T-cell (primary cell): ENCODE results near the gene UCK2. TPM values are rescaled to one million over a fixed set of nuclear protein-coding genes. Genes with fewer than 3 reads are reported as not detected.

Experiments
- ATAC-seq, 4 experiments: fragments of 200-7000 bp in 3 of 4; fragments of 150-1000 bp in 1 of 4; cut with Tn5 transposase; replicated peaks in 1 of 4; 1 replicate in 3 of 4; 2 replicates in 1 of 4; pipeline ENCODE4 v1.10.0; 2021; ENCODE audit warnings: moderate library complexity in 3 of 4, mild to moderate bottlenecking in 2 of 4, moderate number of reproducible peaks in 1 of 4
- CTCF ChIA-PET, 2 donors: fragments of 300-600 bp; sonication (Branson Sonifier 250); formaldehyde crosslinking; loops; one replicate each; lab custom pipeline; 2022; ENCODE audit warnings: antibody characterized with exemption in 2 of 2; lab: Charles Lee
- POLR2A ChIA-PET, 2 donors: fragments of 300-600 bp; sonication (Branson Sonifier 250); formaldehyde crosslinking; loops; one replicate each; lab custom pipeline; 2022; ENCODE audit warnings: antibody characterized with exemption in 2 of 2; lab: Charles Lee
- DNase-seq, 35 experiments: peaks; one replicate each; pipeline versions ENCODE4 v3.0.0 to v3.0.0-alpha.2; 2013 to 2023
- H3K27ac ChIP-seq: one replicate; pipeline ENCODE4 v1.5.1; 2013; ENCODE audit warnings: low read length
- H3K27me3 ChIP-seq, 2 experiments: replicated peaks in 1 of 2; 1 replicate in 1 of 2; 2 replicates in 1 of 2; pipeline versions ENCODE4 v1.6.1 to v1.7.0; 2013; ENCODE audit warnings: low read length in 1 of 2, mixed read lengths in 1 of 2; ENCODE audit not compliant: control insufficient read depth in 2 of 2, insufficient read depth in 2 of 2; ENCODE audit errors: extremely low read depth in 1 of 2
- H3K36me3 ChIP-seq, 2 donors: 1 replicate in 1 of 2; 2 replicates in 1 of 2; pipeline versions ENCODE4 v1.6.1 to v1.7.0; 2013; ENCODE audit warnings: low read length in 1 of 2; ENCODE audit not compliant: control insufficient read depth in 2 of 2, insufficient read depth in 1 of 2; ENCODE audit errors: extremely low read depth in 1 of 2
- H3K4me1 ChIP-seq, 2 experiments: 1 replicate in 1 of 2; 2 replicates in 1 of 2; pipeline versions ENCODE4 v1.6.1 to v1.7.0; 2013; ENCODE audit warnings: low read length in 2 of 2, mixed read lengths in 1 of 2; ENCODE audit not compliant: insufficient read depth in 2 of 2, control insufficient read depth in 1 of 2; ENCODE audit errors: extremely low read depth in 1 of 2
- H3K4me3 ChIP-seq, 2 donors: 1 replicate in 1 of 2; 2 replicates in 1 of 2; pipeline versions ENCODE4 v1.5.1 to v1.7.0; 2013; ENCODE audit warnings: mild to moderate bottlenecking in 2 of 2, low read length in 1 of 2, moderate library complexity in 1 of 2; ENCODE audit not compliant: control insufficient read depth in 1 of 2; ENCODE audit errors: extremely low read depth in 1 of 2
- H3K9me3 ChIP-seq: 2 replicates; pipeline ENCODE4 v1.7.0; 2013
- H3K27ac Mint-ChIP-seq, 2 donors: one replicate each; pipeline ENCODE4 v1.8.0; 2020 to 2021; ENCODE audit warnings: mild to moderate bottlenecking in 2 of 2, mixed read lengths in 2 of 2
- H3K27me3 Mint-ChIP-seq, 2 donors: one replicate each; pipeline ENCODE4 v1.8.0; 2021 to 2022; ENCODE audit warnings: mixed read lengths in 2 of 2
- H3K36me3 Mint-ChIP-seq: one replicate; pipeline ENCODE4 v1.8.0; 2021; ENCODE audit warnings: mixed read lengths
- H3K4me1 Mint-ChIP-seq, 3 donors: one replicate each; pipeline ENCODE4 v1.8.0; 2020 to 2022; ENCODE audit warnings: mixed read lengths in 3 of 3, mild to moderate bottlenecking in 1 of 3
- H3K4me3 Mint-ChIP-seq, 3 donors: one replicate each; pipeline ENCODE4 v1.8.0; 2020 to 2022; ENCODE audit warnings: mild to moderate bottlenecking in 3 of 3, mixed read lengths in 3 of 3, moderate library complexity in 3 of 3
- H3K9me3 Mint-ChIP-seq, 3 donors: one replicate each; pipeline ENCODE4 v1.8.0; 2020 to 2022; ENCODE audit warnings: mixed read lengths in 3 of 3
- WGBS: methylation state at CpG from one replicate; pipeline ENCODE4 v1.1.5; 2013; ENCODE audit warnings: missing lambda C conversion rate; ENCODE audit not compliant: insufficient coverage; 5-methylcytosine and 5-hydroxymethylcytosine counted together
- total RNA-seq, 35 experiments: library from RNA in 6 of 35; stranded (reverse) in 6 of 35; fragments of 120-200 nt in 1 of 35; gene quantifications; one replicate each; pipeline versions ENCODE4 v1.2.1 to v1.2.4 and lab custom pipeline; 2013 to 2026

The UCK2 gene
- total RNA-seq, 5 donors from 2014 or later (not counting 1 experiment from before 2014, with no cell fraction given): 2.8 to 9.0 (median 6.9) TPM

- ChIA-PET POLR2A (no interaction called here), CTCF (interaction anchor here in 1 of 2 donors (0.6 kb wide), 1 partner anchor 12 kb away, joined by 4 read pairs; no protein-coding TSS in a partner anchor)
- 93% methylated on average over 3 of the region's 4 CpGs for WGBS
- no peaks in the 10 kb centered on the region for H3K27me3 Mint-ChIP-seq
- Histone ChIP-seq H3K27me3 (peaks cover 0 to 2% of the 10 kb centered on the region in 2 experiments), H3K9me3 (no peaks in the 10 kb centered on the region), H3K27ac (no peak overlapping the region), H3K4me3 (no peak overlapping the region), H3K4me1 (no peaks in the 10 kb centered on the region), H3K36me3 (no peaks in the 10 kb centered on the region)
- H3K36me3 Mint-ChIP-seq: no peaks in the 10 kb centered on the region
- H3K4me1 Mint-ChIP-seq: peaks cover 0 to 4% (median 2%) of the 10 kb centered on the region in 3 donors
- DNase-seq: no peak
- no peak overlapping the region for H3K4me3 Mint-ChIP-seq
- no peak for ATAC-seq
- H3K27ac Mint-ChIP-seq: no peak overlapping the region
- H3K9me3 Mint-ChIP-seq: no peaks in the 10 kb centered on the region
These were observed 89.8 kb downstream of the UCK2 start for GRCh38 chr1:165917166-165917565.

GRCh38 chr1:165924117-165924516, 96.7 kb downstream of the UCK2 start:
- ChIA-PET CTCF (interaction anchor here (0.5 to 2.1 kb wide), 17 partner anchors 9 to 900 kb away, joined by 3 to 8 read pairs (median 3); no protein-coding TSS in a partner anchor), POLR2A (interaction anchor here in 1 of 2 donors (0.7 kb wide), 1 partner anchor 52 kb away, joined by 6 read pairs; no protein-coding TSS in a partner anchor)
- Histone ChIP-seq H3K4me1 (no peaks in the 10 kb centered on the region), H3K4me3 (no peak overlapping the region), H3K36me3 (no peaks in the 10 kb centered on the region), H3K27ac (no peak overlapping the region), H3K27me3 (peaks cover 0 to 11% of the 10 kb centered on the region in 2 experiments), H3K9me3 (no peaks in the 10 kb centered on the region)
- 68% methylated on average over 9 of the region's 11 CpGs for WGBS
- Mint-ChIP-seq H3K9me3 (no peaks in the 10 kb centered on the region), H3K4me1 (peaks cover 0 to 3% (median 0%) of the 10 kb centered on the region in 3 donors), H3K27ac (no peak overlapping the region), H3K36me3 (no peaks in the 10 kb centered on the region), H3K27me3 (peaks cover 18 to 20% of the 10 kb centered on the region in 2 donors), H3K4me3 (no peak overlapping the region)
- DNase-seq (no peak), ATAC-seq (no peak)

GRCh38 chr1:165925498-165926079, 98.2 kb downstream of the UCK2 start:
- Mint-ChIP-seq H3K27me3 (peaks cover 22% of the 10 kb centered on the region in 2 donors), H3K36me3 (no peaks in the 10 kb centered on the region), H3K4me1 (peaks cover 0 to 3% (median 0%) of the 10 kb centered on the region in 3 donors), H3K4me3 (no peak overlapping the region), H3K27ac (no peak overlapping the region), H3K9me3 (no peaks in the 10 kb centered on the region)
- DNase-seq (no peak), ATAC-seq (no peak)
- no peaks in the 10 kb centered on the region for H3K4me1 ChIP-seq
- ChIA-PET CTCF (interaction anchor here in 1 of 2 donors (0.8 to 2.1 kb wide), 2 partner anchors 25 to 553 kb away, joined by 3 to 8 read pairs; no protein-coding TSS in a partner anchor), POLR2A (no interaction called here)
- peaks cover 0 to 11% of the 10 kb centered on the region in 2 experiments for H3K27me3 ChIP-seq
- H3K27ac ChIP-seq: no peak overlapping the region
- no peaks in the 10 kb centered on the region for H3K9me3 ChIP-seq
- no peaks in the 10 kb centered on the region for H3K36me3 ChIP-seq
- 79% methylated on average over 5 of the region's 7 CpGs for WGBS
- H3K4me3 ChIP-seq: no peak overlapping the region

GRCh38 chr1:165927169-165927568, 99.8 kb downstream of the UCK2 start:
- no CpG with 5 or more reads among the region's 2 CpGs for WGBS
- Histone ChIP-seq H3K4me3 (no peak overlapping the region), H3K4me1 (no peaks in the 10 kb centered on the region), H3K9me3 (no peaks in the 10 kb centered on the region), H3K27ac (no peak overlapping the region), H3K36me3 (no peaks in the 10 kb centered on the region), H3K27me3 (peaks cover 0 to 10% of the 10 kb centered on the region in 2 experiments)
- Mint-ChIP-seq H3K4me3 (no peak overlapping the region), H3K27ac (no peak overlapping the region), H3K9me3 (no peaks in the 10 kb centered on the region), H3K36me3 (no peaks in the 10 kb centered on the region), H3K27me3 (peaks cover 23 to 28% of the 10 kb centered on the region in 2 donors), H3K4me1 (peaks cover 0 to 3% (median 0%) of the 10 kb centered on the region in 3 donors)
- DNase-seq (no peak), ATAC-seq (no peak)
- ChIA-PET CTCF (interaction anchor here (0.7 to 1.4 kb wide), 2 partner anchors 529 to 534 kb away, joined by 3 to 5 read pairs; no protein-coding TSS in a partner anchor), POLR2A (no interaction called here)

DNA sequence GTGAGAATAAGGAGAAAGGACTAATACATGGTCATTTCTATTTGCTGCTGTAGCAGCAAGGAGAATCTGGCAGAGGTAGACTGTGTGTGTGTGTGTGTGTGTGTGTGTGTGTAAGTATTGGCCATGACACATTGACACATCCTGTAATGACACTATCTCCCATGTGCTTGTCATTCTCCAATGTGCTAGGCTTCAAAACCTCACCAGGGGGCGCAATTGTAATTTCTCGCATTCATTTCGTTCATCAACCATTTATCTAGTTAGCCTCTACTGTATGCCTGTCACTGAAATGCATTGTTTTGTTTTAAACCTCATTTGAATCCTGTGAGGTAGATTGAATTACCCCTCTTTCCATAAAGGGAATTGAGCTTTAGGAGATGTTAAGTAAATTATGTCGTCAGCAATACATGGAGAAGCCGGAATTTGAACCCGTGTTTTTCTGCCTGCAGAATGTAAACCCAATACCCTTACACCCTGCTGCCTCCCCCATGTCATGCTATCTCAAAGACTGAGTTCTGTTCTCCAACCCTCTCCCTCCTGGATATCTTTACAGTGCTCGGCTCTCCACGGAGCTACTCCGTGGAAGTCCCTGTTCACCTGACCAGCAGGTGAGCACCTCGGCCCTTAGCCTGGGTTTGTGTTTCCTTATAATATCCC, 100.8 kb downstream of the UCK2 start:
- no peak overlapping the region for H3K4me3 Mint-ChIP-seq

DNA sequence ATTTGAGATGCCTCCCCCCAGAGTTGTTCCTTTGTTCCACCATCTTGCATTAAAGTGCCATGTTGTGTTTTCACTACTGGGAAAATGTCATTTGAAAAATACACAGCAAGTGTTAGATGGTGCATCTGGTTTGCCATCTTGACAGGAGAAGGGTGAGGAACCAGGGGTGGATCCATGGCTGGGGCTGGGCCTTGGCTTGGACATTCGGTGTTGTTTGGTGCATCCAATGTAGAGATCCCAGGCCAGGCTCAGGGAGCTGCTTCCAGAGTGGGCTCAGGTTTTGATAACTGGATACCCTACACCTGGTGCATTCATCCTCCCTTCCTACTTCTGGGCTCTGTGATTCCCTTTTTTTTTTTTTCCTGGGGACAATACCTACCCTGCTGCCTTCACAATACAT, 103.5 kb downstream of the UCK2 start:
- peaks cover 0 to 3% (median 0%) of the 10 kb centered on the region in 3 donors for H3K4me1 Mint-ChIP-seq
- Histone ChIP-seq H3K4me3 (no peak overlapping the region), H3K4me1 (no peaks in the 10 kb centered on the region), H3K27ac (no peak overlapping the region), H3K36me3 (no peaks in the 10 kb centered on the region), H3K27me3 (peaks cover 0 to 16% of the 10 kb centered on the region in 2 experiments), H3K9me3 (no peaks in the 10 kb centered on the region)
- no peak for DNase-seq
- peaks cover 10 to 18% of the 10 kb centered on the region in 2 donors for H3K27me3 Mint-ChIP-seq
- H3K27ac Mint-ChIP-seq: no peak overlapping the region
- ChIA-PET POLR2A (no interaction called here), CTCF (no interaction called here)
- H3K4me3 Mint-ChIP-seq: no peak overlapping the region
- no peaks in the 10 kb centered on the region for H3K9me3 Mint-ChIP-seq
- WGBS: 92% methylated on average over 1 of the region's 1 CpG
- H3K36me3 Mint-ChIP-seq: no peaks in the 10 kb centered on the region
- no peak for ATAC-seq

More for the DNA sequence above, 100.8 kb downstream of the UCK2 start:
- Mint-ChIP-seq H3K9me3 (no peaks in the 10 kb centered on the region), H3K27ac (no peak overlapping the region), H3K4me1 (peaks cover 0 to 3% (median 0%) of the 10 kb centered on the region in 3 donors), H3K36me3 (no peaks in the 10 kb centered on the region), H3K27me3 (peaks cover 25 to 26% of the 10 kb centered on the region in 2 donors)
- DNase-seq (peak in 26 of 35 experiments; percentile 4 to 70 (median 24)), ATAC-seq (peak; percentile 38 to 58 (median 53))
- ChIA-PET CTCF (interaction anchor here (0.6 to 1.4 kb wide), 7 partner anchors 206 to 654 kb away, joined by 3 to 5 read pairs (median 3); no protein-coding TSS in a partner anchor), POLR2A (no interaction called here)
- peaks cover 0 to 10% of the 10 kb centered on the region in 2 experiments for H3K27me3 ChIP-seq
- H3K36me3 ChIP-seq: no peaks in the 10 kb centered on the region
- H3K4me1 ChIP-seq: no peaks in the 10 kb centered on the region
- H3K4me3 ChIP-seq: no peak overlapping the region
- no peaks in the 10 kb centered on the region for H3K9me3 ChIP-seq
- H3K27ac ChIP-seq: no peak overlapping the region
- 67% methylated on average over 3 of the region's 10 CpGs for WGBS
